SK-N-SH treated with all-trans-retinoic acid at 6 μM for 48 hours (cell line): Measurements from ENCODE around the gene PLXDC2.

Source experiments
- ARNTL ChIP-seq: fragments of 450-650 bp; formaldehyde crosslinking; IDR thresholded peaks from 2 replicates; pipeline ENCODE4 v1.5.0; 2020; ENCODE audit warnings: low read depth, mild to moderate bottlenecking, moderate library complexity, borderline replicate concordance
- CSDC2 ChIP-seq: fragments of 250-450 bp; sonication (Bioruptor Pico); IDR thresholded peaks from 2 replicates; pipeline ENCODE4 v1.5.0; 2020; ENCODE audit warnings: mild to moderate bottlenecking, moderate library complexity
- OSR1 ChIP-seq: fragments of 250-450 bp; sonication (Bioruptor Pico); IDR thresholded peaks from 2 replicates; pipeline ENCODE4 v1.8.0; 2022; ENCODE audit warnings: moderate library complexity, mild to moderate bottlenecking, inconsistent platforms
- PPARA ChIP-seq: fragments of 250-450 bp; sonication (Bioruptor Pico); IDR thresholded peaks from 2 replicates; pipeline ENCODE4 v1.5.0; 2020; ENCODE audit warnings: mild to moderate bottlenecking, borderline replicate concordance
- SNAI2 ChIP-seq: fragments of 250-450 bp; sonication (Bioruptor Pico); IDR thresholded peaks from 2 replicates; pipeline ENCODE4 v1.5.0; 2020; ENCODE audit warnings: mild to moderate bottlenecking, moderate library complexity
- TOX ChIP-seq: fragments of 250-450 bp; sonication (Bioruptor Pico); IDR thresholded peaks from 2 replicates; pipeline ENCODE4 v1.8.0; 2021; ENCODE audit warnings: mild to moderate bottlenecking, moderate library complexity, borderline replicate concordance
- ZFP3 ChIP-seq: fragments of 250-450 bp; sonication (Bioruptor Pico); IDR thresholded peaks from 2 replicates; pipeline ENCODE4 v1.5.0; 2020; ENCODE audit warnings: mild to moderate bottlenecking, moderate library complexity
- ZNF70 ChIP-seq: fragments of 450-650 bp; formaldehyde crosslinking; IDR thresholded peaks from 2 replicates; pipeline ENCODE4 v1.5.0; 2020; ENCODE audit warnings: mild to moderate bottlenecking, moderate library complexity
- ZNF8 ChIP-seq: fragments of 450-650 bp; formaldehyde crosslinking; IDR thresholded peaks from 2 replicates; pipeline ENCODE4 v1.5.0; 2020; ENCODE audit warnings: mild to moderate bottlenecking, moderate library complexity
- TF ChIP-seq, protein P1 (sequence below): fragments of 250-450 bp; sonication (Bioruptor Pico); IDR thresholded peaks from 2 replicates; pipeline ENCODE4 v1.5.1; 2021; ENCODE audit warnings: mild to moderate bottlenecking, moderate library complexity
- TF ChIP-seq, protein P2 (sequence below): fragments of 250-450 bp; sonication (Bioruptor Pico); IDR thresholded peaks from 2 replicates; pipeline ENCODE4 v1.8.0; 2020; ENCODE audit warnings: mild to moderate bottlenecking, moderate library complexity, borderline replicate concordance

DNA sequence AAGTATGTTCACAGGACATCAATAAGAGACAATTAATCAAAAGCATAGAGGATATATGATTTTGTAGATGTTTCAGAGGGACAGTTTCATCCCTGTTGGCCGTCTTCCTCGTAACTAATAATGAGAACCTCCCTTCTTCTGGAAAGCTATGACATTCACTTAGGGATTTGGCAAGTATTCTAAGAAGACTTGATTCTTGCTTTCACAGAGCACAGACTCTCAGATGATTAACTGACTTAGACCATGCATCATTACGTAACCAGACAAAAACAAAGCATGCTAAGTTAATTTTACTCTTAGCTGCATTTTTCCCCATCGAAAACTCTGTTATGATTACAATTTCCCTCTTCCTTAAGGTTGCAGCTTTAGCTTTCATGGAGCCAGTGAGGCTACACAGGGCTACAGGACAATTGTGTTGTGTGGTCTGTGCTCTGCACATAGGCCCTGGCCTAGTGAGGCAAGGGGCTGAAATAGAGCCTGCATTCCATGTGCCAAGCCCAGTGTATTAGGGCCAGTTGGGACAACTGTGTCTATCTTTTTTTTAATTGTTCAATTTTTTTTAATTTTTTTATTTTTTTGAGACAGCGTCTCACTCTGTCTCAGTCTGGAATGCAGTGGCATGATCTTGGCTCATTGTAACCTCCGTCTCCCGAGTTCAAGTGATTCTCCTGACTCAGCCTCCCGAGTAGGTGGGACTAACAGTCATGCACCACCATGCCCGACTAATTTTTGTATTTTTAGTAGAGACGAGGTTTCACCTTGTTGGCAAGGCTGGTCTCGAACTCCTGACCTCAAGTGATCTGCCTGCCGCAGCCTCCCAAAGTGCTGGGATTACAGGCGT lies 105.3 kb downstream of the PLXDC2 start:
- no peak for TF ChIP-seq ARNTL
- TF ChIP-seq, protein P1, sequence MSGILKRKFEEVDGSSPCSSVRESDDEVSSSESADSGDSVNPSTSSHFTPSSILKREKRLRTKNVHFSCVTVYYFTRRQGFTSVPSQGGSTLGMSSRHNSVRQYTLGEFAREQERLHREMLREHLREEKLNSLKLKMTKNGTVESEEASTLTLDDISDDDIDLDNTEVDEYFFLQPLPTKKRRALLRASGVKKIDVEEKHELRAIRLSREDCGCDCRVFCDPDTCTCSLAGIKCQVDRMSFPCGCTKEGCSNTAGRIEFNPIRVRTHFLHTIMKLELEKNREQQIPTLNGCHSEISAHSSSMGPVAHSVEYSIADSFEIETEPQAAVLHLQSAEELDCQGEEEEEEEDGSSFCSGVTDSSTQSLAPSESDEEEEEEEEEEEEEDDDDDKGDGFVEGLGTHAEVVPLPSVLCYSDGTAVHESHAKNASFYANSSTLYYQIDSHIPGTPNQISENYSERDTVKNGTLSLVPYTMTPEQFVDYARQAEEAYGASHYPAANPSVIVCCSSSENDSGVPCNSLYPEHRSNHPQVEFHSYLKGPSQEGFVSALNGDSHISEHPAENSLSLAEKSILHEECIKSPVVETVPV: no peak
- TF ChIP-seq ZNF70 (CRISPR knock-in tag): no peak
- TF ChIP-seq, protein P2, sequence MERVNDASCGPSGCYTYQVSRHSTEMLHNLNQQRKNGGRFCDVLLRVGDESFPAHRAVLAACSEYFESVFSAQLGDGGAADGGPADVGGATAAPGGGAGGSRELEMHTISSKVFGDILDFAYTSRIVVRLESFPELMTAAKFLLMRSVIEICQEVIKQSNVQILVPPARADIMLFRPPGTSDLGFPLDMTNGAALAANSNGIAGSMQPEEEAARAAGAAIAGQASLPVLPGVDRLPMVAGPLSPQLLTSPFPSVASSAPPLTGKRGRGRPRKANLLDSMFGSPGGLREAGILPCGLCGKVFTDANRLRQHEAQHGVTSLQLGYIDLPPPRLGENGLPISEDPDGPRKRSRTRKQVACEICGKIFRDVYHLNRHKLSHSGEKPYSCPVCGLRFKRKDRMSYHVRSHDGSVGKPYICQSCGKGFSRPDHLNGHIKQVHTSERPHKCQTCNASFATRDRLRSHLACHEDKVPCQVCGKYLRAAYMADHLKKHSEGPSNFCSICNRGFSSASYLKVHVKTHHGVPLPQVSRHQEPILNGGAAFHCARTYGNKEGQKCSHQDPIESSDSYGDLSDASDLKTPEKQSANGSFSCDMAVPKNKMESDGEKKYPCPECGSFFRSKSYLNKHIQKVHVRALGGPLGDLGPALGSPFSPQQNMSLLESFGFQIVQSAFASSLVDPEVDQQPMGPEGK (CRISPR knock-in tag): no peak
- no peak for TF ChIP-seq CSDC2
- no peak for TF ChIP-seq SNAI2 (CRISPR knock-in tag)
- TF ChIP-seq PPARA (CRISPR knock-in tag): no peak
- TF ChIP-seq TOX (CRISPR knock-in tag): no peak
- TF ChIP-seq OSR1 (CRISPR knock-in tag): no peak
- no peak for TF ChIP-seq ZNF8 (CRISPR knock-in tag)
- no peak for TF ChIP-seq ZFP3 (CRISPR knock-in tag)
